GM12878 (cell line): ENCODE measurements around the gene ZBTB38. TPM values are rescaled to one million over a fixed set of nuclear protein-coding genes. Genes with fewer than 3 reads are reported as not detected.

Source experiments
- IRF4 ChIP-seq: IDR thresholded peaks from 2 replicates; pipeline ENCODE4 v1.6.1; 2011; ENCODE audit warnings: low read depth, low read length
- KAT2A ChIP-seq: conservative IDR thresholded peaks from 2 replicates; pipeline ENCODE4 v1.6.1; 2011; ENCODE audit warnings: low read depth, low read length; ENCODE audit not compliant: control insufficient read depth
- KDM1A ChIP-seq: fragments of 200-600 bp; sonication (generic); IDR thresholded peaks from 2 replicates; pipeline ENCODE4 v1.6.1; 2016; ENCODE audit warnings: borderline replicate concordance
- MEF2B ChIP-seq: fragments of 450-650 bp; IDR thresholded peaks from 2 replicates; pipeline ENCODE4 v1.6.1; 2018; ENCODE audit warnings: mild to moderate bottlenecking, moderate library complexity; ENCODE audit not compliant: partially characterized antibody, poor library complexity, severe bottlenecking
- POLR2AphosphoS5 ChIP-seq: IDR thresholded peaks from 2 replicates; pipeline ENCODE4 v1.6.1; 2011; ENCODE audit warnings: mild to moderate bottlenecking, low read length, inconsistent platforms
- POU2F2 ChIP-seq: IDR thresholded peaks from 3 replicates; pipeline ENCODE4 v1.6.1; 2011; ENCODE audit warnings: low read depth, mild to moderate bottlenecking, low read length, borderline replicate concordance
- RCOR1 ChIP-seq: conservative IDR thresholded peaks from 2 replicates; pipeline ENCODE4 v1.6.1; 2012; ENCODE audit warnings: low read depth, low read length, improper control_type of control experiment
- SMAD1 ChIP-seq: fragments of 450-650 bp; IDR thresholded peaks from 2 replicates; pipeline ENCODE4 v1.6.1; 2018; ENCODE audit warnings: mild to moderate bottlenecking, low read depth; ENCODE audit not compliant: partially characterized antibody
- SMARCA5 ChIP-seq: fragments of 450-650 bp; IDR thresholded peaks from 2 replicates; pipeline ENCODE4 v1.6.1; 2017; ENCODE audit warnings: mild to moderate bottlenecking
- ZBTB11 ChIP-seq: fragments of 450-650 bp; formaldehyde crosslinking; IDR thresholded peaks from 2 replicates; pipeline ENCODE4 v1.5.0; 2022; ENCODE audit warnings: mild to moderate bottlenecking, missing genetic modification characterization
- polyA plus RNA-seq, 11 experiments: library from polyadenylated mRNA; depleted of rRNA in 4 of 11; unstranded in 6 of 11; stranded (reverse) in 5 of 11; fragments of >200 nt; fragmentation: Nextera tagmentation in 4 of 11; fragmentation: Illumina TruSeq in 1 of 11; extraction: Ambion mirVana in 4 of 11; extraction: Trizol in 1 of 11; gene quantifications; 1 replicate in 1 of 11; 2 replicates in 10 of 11; pipeline versions ENCODE4 v1.2.1 to v1.2.3, GENCODE V29; 2011 to 2016; ENCODE audit warnings: inconsistent platforms in 2 of 11, missing spikeins in 2 of 11, low read depth in 1 of 11
- total RNA-seq, 4 experiments: library from RNA; depleted of rRNA in 3 of 4; stranded (reverse); fragments of >200 nt in 3 of 4; fragmentation: Illumina TruSeq in 1 of 4; extraction: Trizol in 1 of 4; gene quantifications; 2 replicates each; pipeline versions ENCODE4 v1.2.1 to v1.2.3, GENCODE V29; 2013 to 2021
- TF ChIP-seq, protein P1 (sequence below): fragments of 450-650 bp; IDR thresholded peaks from 2 replicates; pipeline ENCODE4 v1.6.1; 2017; ENCODE audit warnings: mild to moderate bottlenecking, moderate library complexity
- TF ChIP-seq, protein P2 (sequence below): IDR thresholded peaks from 2 replicates; pipeline ENCODE4 v1.6.1; 2012; ENCODE audit warnings: mild to moderate bottlenecking, low read depth, low read length

The ZBTB38 gene
- total and polyA plus RNA-seq, 10 of the 15 experiments (the other 5 are each of a cell fraction or from before 2014, with no cell fraction given), result 34.2 to 115 (median 88.6) TPM

GRCh38 chr3:141403576-141403975, 35.3 kb downstream of the ZBTB38 start (continued):
- TF ChIP-seq, protein P1, sequence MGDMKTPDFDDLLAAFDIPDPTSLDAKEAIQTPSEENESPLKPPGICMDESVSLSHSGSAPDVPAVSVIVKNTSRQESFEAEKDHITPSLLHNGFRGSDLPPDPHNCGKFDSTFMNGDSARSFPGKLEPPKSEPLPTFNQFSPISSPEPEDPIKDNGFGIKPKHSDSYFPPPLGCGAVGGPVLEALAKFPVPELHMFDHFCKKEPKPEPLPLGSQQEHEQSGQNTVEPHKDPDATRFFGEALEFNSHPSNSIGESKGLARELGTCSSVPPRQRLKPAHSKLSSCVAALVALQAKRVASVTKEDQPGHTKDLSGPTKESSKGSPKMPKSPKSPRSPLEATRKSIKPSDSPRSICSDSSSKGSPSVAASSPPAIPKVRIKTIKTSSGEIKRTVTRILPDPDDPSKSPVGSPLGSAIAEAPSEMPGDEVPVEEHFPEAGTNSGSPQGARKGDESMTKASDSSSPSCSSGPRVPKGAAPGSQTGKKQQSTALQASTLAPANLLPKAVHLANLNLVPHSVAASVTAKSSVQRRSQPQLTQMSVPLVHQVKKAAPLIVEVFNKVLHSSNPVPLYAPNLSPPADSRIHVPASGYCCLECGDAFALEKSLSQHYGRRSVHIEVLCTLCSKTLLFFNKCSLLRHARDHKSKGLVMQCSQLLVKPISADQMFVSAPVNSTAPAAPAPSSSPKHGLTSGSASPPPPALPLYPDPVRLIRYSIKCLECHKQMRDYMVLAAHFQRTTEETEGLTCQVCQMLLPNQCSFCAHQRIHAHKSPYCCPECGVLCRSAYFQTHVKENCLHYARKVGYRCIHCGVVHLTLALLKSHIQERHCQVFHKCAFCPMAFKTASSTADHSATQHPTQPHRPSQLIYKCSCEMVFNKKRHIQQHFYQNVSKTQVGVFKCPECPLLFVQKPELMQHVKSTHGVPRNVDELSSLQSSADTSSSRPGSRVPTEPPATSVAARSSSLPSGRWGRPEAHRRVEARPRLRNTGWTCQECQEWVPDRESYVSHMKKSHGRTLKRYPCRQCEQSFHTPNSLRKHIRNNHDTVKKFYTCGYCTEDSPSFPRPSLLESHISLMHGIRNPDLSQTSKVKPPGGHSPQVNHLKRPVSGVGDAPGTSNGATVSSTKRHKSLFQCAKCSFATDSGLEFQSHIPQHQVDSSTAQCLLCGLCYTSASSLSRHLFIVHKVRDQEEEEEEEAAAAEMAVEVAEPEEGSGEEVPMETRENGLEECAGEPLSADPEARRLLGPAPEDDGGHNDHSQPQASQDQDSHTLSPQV, result no peak
- TF ChIP-seq RCOR1 (no peak), SMARCA5 (peak; percentile 52), SMAD1 (peak; percentile 65), IRF4 (no peak), KAT2A (no peak), ZBTB11 (no peak), POLR2AphosphoS5 (no peak), KDM1A (no peak), MEF2B (no peak), POU2F2 (no peak)
- TF ChIP-seq, protein P2, sequence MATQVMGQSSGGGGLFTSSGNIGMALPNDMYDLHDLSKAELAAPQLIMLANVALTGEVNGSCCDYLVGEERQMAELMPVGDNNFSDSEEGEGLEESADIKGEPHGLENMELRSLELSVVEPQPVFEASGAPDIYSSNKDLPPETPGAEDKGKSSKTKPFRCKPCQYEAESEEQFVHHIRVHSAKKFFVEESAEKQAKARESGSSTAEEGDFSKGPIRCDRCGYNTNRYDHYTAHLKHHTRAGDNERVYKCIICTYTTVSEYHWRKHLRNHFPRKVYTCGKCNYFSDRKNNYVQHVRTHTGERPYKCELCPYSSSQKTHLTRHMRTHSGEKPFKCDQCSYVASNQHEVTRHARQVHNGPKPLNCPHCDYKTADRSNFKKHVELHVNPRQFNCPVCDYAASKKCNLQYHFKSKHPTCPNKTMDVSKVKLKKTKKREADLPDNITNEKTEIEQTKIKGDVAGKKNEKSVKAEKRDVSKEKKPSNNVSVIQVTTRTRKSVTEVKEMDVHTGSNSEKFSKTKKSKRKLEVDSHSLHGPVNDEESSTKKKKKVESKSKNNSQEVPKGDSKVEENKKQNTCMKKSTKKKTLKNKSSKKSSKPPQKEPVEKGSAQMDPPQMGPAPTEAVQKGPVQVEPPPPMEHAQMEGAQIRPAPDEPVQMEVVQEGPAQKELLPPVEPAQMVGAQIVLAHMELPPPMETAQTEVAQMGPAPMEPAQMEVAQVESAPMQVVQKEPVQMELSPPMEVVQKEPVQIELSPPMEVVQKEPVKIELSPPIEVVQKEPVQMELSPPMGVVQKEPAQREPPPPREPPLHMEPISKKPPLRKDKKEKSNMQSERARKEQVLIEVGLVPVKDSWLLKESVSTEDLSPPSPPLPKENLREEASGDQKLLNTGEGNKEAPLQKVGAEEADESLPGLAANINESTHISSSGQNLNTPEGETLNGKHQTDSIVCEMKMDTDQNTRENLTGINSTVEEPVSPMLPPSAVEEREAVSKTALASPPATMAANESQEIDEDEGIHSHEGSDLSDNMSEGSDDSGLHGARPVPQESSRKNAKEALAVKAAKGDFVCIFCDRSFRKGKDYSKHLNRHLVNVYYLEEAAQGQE, result no peak
